H1 (cell line): ENCODE measurements around the gene GDNF. TPM values are rescaled to one million over a fixed set of nuclear protein-coding genes. Genes with fewer than 3 reads are reported as not detected.

Source experiments
- CTCF ChIA-PET: fragments of 300-600 bp; sonication (Branson Sonifier 250); formaldehyde crosslinking; loops from one replicate; lab custom pipeline; 2021; ENCODE audit not compliant: partially characterized antibody; lab: Charles Lee
- POLR2A ChIA-PET: fragments of 300-600 bp; sonication (Branson Sonifier 250); formaldehyde crosslinking; loops from one replicate; lab custom pipeline; 2021; ENCODE audit warnings: inconsistent platforms; ENCODE audit not compliant: partially characterized antibody; lab: Charles Lee
- DNase-seq, 2 experiments: peaks; one replicate each; pipeline versions ENCODE4 v3.0.0 to v3.0.0-alpha.2; 2010 to 2022; ENCODE audit warnings: low spot score in 2 of 2, low read depth in 1 of 2, mixed read lengths in 1 of 2
- FAIRE-seq: peaks from 2 replicates; lab custom pipeline; 2011; peaks lifted over from hg19 to GRCh38; lab: Jason Lieb, UNC
- H2AFZ ChIP-seq: 2 replicates; pipeline ENCODE4 v1.8.1; 2012; ENCODE audit warnings: low read length, inconsistent platforms
- H2AK5ac ChIP-seq: 2 replicates; pipeline ENCODE4 v1.6.1; 2013; ENCODE audit warnings: low read depth, low read length
- H2BK120ac ChIP-seq: replicated peaks from 2 replicates; pipeline ENCODE3; 2013; ENCODE audit warnings: low read depth, low read length, inconsistent platforms
- H2BK12ac ChIP-seq: 2 replicates; pipeline ENCODE4 v1.6.1; 2013; ENCODE audit warnings: low read depth, low read length
- H2BK15ac ChIP-seq: 2 replicates; pipeline ENCODE4 v1.6.1; 2013; ENCODE audit warnings: low read length
- H2BK20ac ChIP-seq: 2 replicates; pipeline ENCODE4 v1.6.1; 2013; ENCODE audit warnings: low read length
- H2BK5ac ChIP-seq: 2 replicates; pipeline ENCODE4 v1.6.1; 2013; ENCODE audit warnings: low read depth, low read length
- H3K14ac ChIP-seq: 2 replicates; pipeline ENCODE4 v1.6.1; 2013; ENCODE audit warnings: inconsistent platforms; ENCODE audit not compliant: insufficient read length
- H3K18ac ChIP-seq: 2 replicates; pipeline ENCODE4 v1.6.1; 2013; ENCODE audit warnings: low read length; ENCODE audit errors: extremely low read depth
- H3K23ac ChIP-seq: 2 replicates; pipeline ENCODE4 v1.6.1; 2013; ENCODE audit warnings: inconsistent platforms; ENCODE audit not compliant: insufficient read length
- H3K23me2 ChIP-seq: 2 replicates; pipeline ENCODE4 v1.6.1; 2013; ENCODE audit warnings: low read depth, low read length
- H3K27ac ChIP-seq: 2 replicates; pipeline ENCODE4 v1.6.1; 2011; ENCODE audit warnings: low read depth, low read length, inconsistent platforms
- H3K27me3 ChIP-seq, 4 experiments: replicated peaks in 1 of 4; 1 replicate in 1 of 4; 2 replicates in 3 of 4; pipeline versions ENCODE4 v1.6.1 to v1.8.1; 2011 to 2013; ENCODE audit warnings: low read length in 3 of 4, mild to moderate bottlenecking in 3 of 4, inconsistent platforms in 2 of 4, mixed read lengths in 2 of 4, moderate library complexity in 1 of 4; ENCODE audit not compliant: control insufficient read depth in 3 of 4, insufficient read depth in 3 of 4; ENCODE audit errors: extremely low read depth in 1 of 4
- H3K36me3 ChIP-seq, 4 experiments: 2 replicates each; pipeline versions ENCODE4 v1.6.1 to v1.8.1; 2011 to 2013; ENCODE audit warnings: mild to moderate bottlenecking in 4 of 4, low read length in 3 of 4, moderate library complexity in 2 of 4, control low read depth in 1 of 4, inconsistent platforms in 1 of 4; ENCODE audit not compliant: insufficient read depth in 4 of 4, control insufficient read depth in 2 of 4
- H3K4ac ChIP-seq: replicated peaks from 2 replicates; pipeline ENCODE3; 2013; ENCODE audit warnings: low read length, low read depth, mixed read lengths, inconsistent platforms; ENCODE audit not compliant: insufficient read length
- H3K4me1 ChIP-seq, 4 experiments: replicated peaks in 1 of 4; 1 replicate in 1 of 4; 2 replicates in 3 of 4; pipeline versions ENCODE4 v1.6.1 to v1.8.1; 2011 to 2013; ENCODE audit warnings: low read length in 3 of 4, inconsistent platforms in 2 of 4, mixed read lengths in 1 of 4; ENCODE audit not compliant: insufficient read depth in 4 of 4, control insufficient read depth in 3 of 4
- H3K4me2 ChIP-seq, 2 experiments: 2 replicates each; pipeline versions ENCODE4 v1.6.1 to v1.8.1; 2011 to 2013; ENCODE audit warnings: low read depth in 2 of 2, low read length in 2 of 2, control low read depth in 1 of 2, inconsistent platforms in 1 of 2, mild to moderate bottlenecking in 1 of 2; ENCODE audit not compliant: insufficient read depth in 1 of 2
- H3K4me3 ChIP-seq, 4 experiments: fragments of 200-600, 300-600 bp in 1 of 4; sonication (generic), shearing (Covaris generic), sonication (Bioruptor Twin) in 1 of 4; 2 replicates each; pipeline versions ENCODE4 v1.5.1 to v1.8.1; 2011 to 2016; ENCODE audit warnings: low read length in 4 of 4, low read depth in 3 of 4, control low read depth in 2 of 4, inconsistent platforms in 2 of 4, mild to moderate bottlenecking in 2 of 4, mixed read lengths in 1 of 4, moderate library complexity in 1 of 4; ENCODE audit not compliant: insufficient read depth in 2 of 4; ENCODE audit errors: extremely low read depth in 1 of 4
- H3K56ac ChIP-seq: replicated peaks from 2 replicates; pipeline ENCODE3; 2013; ENCODE audit warnings: low read depth, mild to moderate bottlenecking, mixed read lengths, low read length, inconsistent platforms; ENCODE audit not compliant: insufficient read length
- H3K79me1 ChIP-seq: 2 replicates; pipeline ENCODE4 v1.6.1; 2013; ENCODE audit warnings: low read depth, low read length, control low read depth
- H3K79me2 ChIP-seq, 2 experiments: 2 replicates each; pipeline versions ENCODE4 v1.6.1 to v1.8.1; 2012 to 2013; ENCODE audit warnings: low read length in 2 of 2, mild to moderate bottlenecking in 2 of 2, inconsistent platforms in 1 of 2; ENCODE audit not compliant: insufficient read depth in 2 of 2, control insufficient read depth in 1 of 2
- H3K9ac ChIP-seq, 4 experiments: replicated peaks in 1 of 4; 1 replicate in 1 of 4; 2 replicates in 3 of 4; pipeline versions ENCODE4 v1.6.1 to v1.8.1; 2011 to 2013; ENCODE audit warnings: low read depth in 3 of 4, low read length in 3 of 4, control low read depth in 2 of 4, mild to moderate bottlenecking in 2 of 4, moderate library complexity in 2 of 4, inconsistent platforms in 1 of 4; ENCODE audit errors: extremely low read depth in 1 of 4
- H3K9me3 ChIP-seq, 2 experiments: 2 replicates each; pipeline versions ENCODE4 v1.6.1 to v1.8.1; 2012 to 2013; ENCODE audit warnings: mild to moderate bottlenecking in 2 of 2, moderate library complexity in 2 of 2, control low read depth in 1 of 2, inconsistent platforms in 1 of 2, low read depth in 1 of 2, low read length in 1 of 2, mixed read lengths in 1 of 2; ENCODE audit not compliant: insufficient read depth in 2 of 2
- H4K20me1 ChIP-seq, 2 experiments: replicated peaks in 1 of 2; 2 replicates each; pipeline versions ENCODE3 to v1.8.1; 2011 to 2013; ENCODE audit warnings: inconsistent platforms in 2 of 2, low read length in 2 of 2, mild to moderate bottlenecking in 1 of 2; ENCODE audit not compliant: insufficient read depth in 2 of 2, control insufficient read depth in 1 of 2
- H4K5ac ChIP-seq: 2 replicates; pipeline ENCODE4 v1.6.1; 2013; ENCODE audit warnings: low read length, low read depth, mixed read lengths, inconsistent platforms; ENCODE audit not compliant: insufficient read length
- H4K8ac ChIP-seq: 2 replicates; pipeline ENCODE4 v1.8.0; 2013; ENCODE audit warnings: mild to moderate bottlenecking, moderate library complexity, low read length, inconsistent platforms; ENCODE audit not compliant: insufficient read depth; ENCODE audit errors: extremely low read depth
- H4K91ac ChIP-seq: replicated peaks from 2 replicates; pipeline ENCODE3; 2013; ENCODE audit warnings: low read length, mixed read lengths, inconsistent platforms; ENCODE audit not compliant: insufficient read length
- WGBS, 2 experiments: shearing (Covaris generic) in 1 of 2; methylation state at CpG; one replicate each; pipeline versions ENCODE4 v1.1.6 to v1.1.7; 2013 to 2015; ENCODE audit warnings: low lambda C conversion rate in 2 of 2, mixed read lengths in 2 of 2, inconsistent platforms in 1 of 2, low coverage in 1 of 2, missing lambda C conversion rate in 1 of 2; ENCODE audit not compliant: insufficient replicate concordance in 2 of 2, insufficient coverage in 1 of 2, insufficient read length in 1 of 2; ENCODE audit errors: extremely low coverage in 1 of 2, missing lambda C conversion rate in 1 of 2; 5-methylcytosine and 5-hydroxymethylcytosine counted together
- polyA plus RNA-seq, 7 experiments: library from polyadenylated mRNA; depleted of rRNA in 3 of 7; stranded (reverse) in 5 of 7; unstranded in 2 of 7; fragments of >200 nt in 5 of 7; fragments of 200-250 nt in 2 of 7; gene quantifications; 1 replicate in 5 of 7; 2 replicates in 1 of 7; 4 replicates in 1 of 7; pipeline versions ENCODE4 v1.2.1 to v1.2.3, GENCODE V29; 2011 to 2013; ENCODE audit warnings: missing spikeins in 2 of 7, mixed read lengths in 2 of 7
- total RNA-seq: library from RNA; stranded (reverse); fragmentation: NEBNext Ultra II Directional; extraction: Animal tissue kit (Norgen Biotek cat#: 25700); gene quantifications from 2 replicates; pipeline ENCODE4 v1.2.1, GENCODE V29; 2021

Gene GDNF
- total and polyA plus RNA-seq, 2 of the 8 experiments (the other 6 are each of a cell fraction or from before 2014, with no cell fraction given), result 0.15 to 2.0 TPM

- H2AFZ ChIP-seq, result no peak overlapping the region
- ChIA-PET POLR2A (no interaction called here), CTCF (interaction anchor here (0.6 kb wide), 1 partner anchor 135 kb away, joined by 3 read pairs; no protein-coding TSS in a partner anchor)
- H3K79me2 ChIP-seq, result no peaks in the 10 kb centered on the region
- H3K4me1 ChIP-seq, result no peaks in the 10 kb centered on the region
- H3K56ac ChIP-seq, result no peak overlapping the region
- H3K27me3 ChIP-seq, result no peaks in the 10 kb centered on the region
- H2BK15ac ChIP-seq, result no peak overlapping the region
- H3K4me3 ChIP-seq, result no peak overlapping the region
- WGBS, 2 experiments, result 66% methylated on average over 2 of the region's 2 CpGs; no CpG with 5 or more reads in 1 of the 2 experiments
- DNase-seq, result no peak
- H4K20me1 ChIP-seq, result no peaks in the 10 kb centered on the region
- H2BK5ac ChIP-seq, result no peak overlapping the region
- no peak overlapping the region for H3K18ac ChIP-seq
- H3K23me2 ChIP-seq, result no peaks in the 10 kb centered on the region
- no peak for FAIRE-seq
- H3K9ac ChIP-seq, result no peak overlapping the region
- H3K23ac ChIP-seq, result no peak overlapping the region
- no peak overlapping the region for H3K4me2 ChIP-seq
- H3K4ac ChIP-seq, result no peak overlapping the region
- no peak overlapping the region for H2BK120ac ChIP-seq
- no peak overlapping the region for H2BK20ac ChIP-seq
- no peak overlapping the region for H4K8ac ChIP-seq
- no peak overlapping the region for H2BK12ac ChIP-seq
- no peaks in the 10 kb centered on the region for H3K79me1 ChIP-seq
- H4K91ac ChIP-seq, result no peak overlapping the region
- H3K36me3 ChIP-seq, result no peaks in the 10 kb centered on the region
- no peak overlapping the region for H3K14ac ChIP-seq
- 0 out of 4 replicates have a peak, but pooled peaks cover 0 to 11% of the 10 kb centered on the region in 2 experiments for H3K9me3 ChIP-seq
- no peak overlapping the region for H2AK5ac ChIP-seq
- H4K5ac ChIP-seq, result no peak overlapping the region
- H3K27ac ChIP-seq, result no peak overlapping the region
Measured at GRCh38 chr5:37791321-37791720, 48.5 kb downstream of the GDNF start.
